Neural cell (in vitro differentiated cells): ENCODE measurements around the gene ADORA2B.

ENCODE experiments used
- CTCF ChIP-seq: fragments of 450-650 bp; IDR thresholded peaks from 2 replicates; pipeline ENCODE4 v1.5.1; 2014; ENCODE audit warnings: antibody characterized with exemption, mild to moderate bottlenecking, moderate library complexity; ENCODE audit not compliant: poor library complexity, severe bottlenecking
- EP300 ChIP-seq: fragments of 450-650 bp; conservative IDR thresholded peaks from 2 replicates; pipeline ENCODE4 v1.6.1; 2014; ENCODE audit warnings: antibody characterized with exemption, mild to moderate bottlenecking, moderate library complexity; ENCODE audit not compliant: poor library complexity, severe bottlenecking
- EZH2 ChIP-seq: fragments of 200-600, 300-800 bp; shearing (Covaris generic), sonication (generic); IDR thresholded peaks from 2 replicates; pipeline ENCODE4 v1.6.1; 2014; ENCODE audit warnings: antibody characterized with exemption, low read length, borderline replicate concordance, mild to moderate bottlenecking; ENCODE audit not compliant: insufficient read depth, poor library complexity, severe bottlenecking
- POLR2AphosphoS5 ChIP-seq: IDR thresholded peaks from 2 replicates; pipeline ENCODE4 v1.6.1; 2012
- RAD21 ChIP-seq: fragments of 450-650 bp; conservative IDR thresholded peaks from 2 replicates; pipeline ENCODE4 v1.6.1; 2014; ENCODE audit warnings: antibody characterized with exemption, mild to moderate bottlenecking, moderate library complexity
- REST ChIP-seq: IDR thresholded peaks from 2 replicates; pipeline ENCODE4 v1.6.1; 2012; ENCODE audit warnings: borderline replicate concordance
- TAF1 ChIP-seq: IDR thresholded peaks from 2 replicates; pipeline ENCODE4 v1.6.1; 2012; ENCODE audit warnings: low read depth

- TF ChIP-seq CTCF (no peak), POLR2AphosphoS5 (no peak), EP300 (no peak), REST (no peak), TAF1 (no peak), RAD21 (no peak), EZH2 (no peak)
Measured at GRCh38 chr17:15900871-15901270, 44.1 kb upstream of the ADORA2B start.
